ENCODE measurements around the gene UFD1.

- TF ChIP-seq POLR2A (IDR thresholded peaks at IDR 0.05; ENCODE audit: low read length) (no peak), GATA1 (IDR thresholded peaks at IDR 0.05; ENCODE audit: low read depth, low read length) (no peak)
Measured at GRCh38 chr22:19499236-19499879, 20.4 kb upstream of the UFD1 start.
